HL-60/S4 (cell line): ENCODE results near the gene ICAM2.

ENCODE experiments used
- in situ Hi-C: fragments of 300-500 bp; cut with MboI; formaldehyde crosslinking; loops from 2 replicates; pipeline ENCODE4 v1.14.3; 2022; ENCODE audit warnings: low sequenced_read_pairs

Gene ICAM2

DNA sequence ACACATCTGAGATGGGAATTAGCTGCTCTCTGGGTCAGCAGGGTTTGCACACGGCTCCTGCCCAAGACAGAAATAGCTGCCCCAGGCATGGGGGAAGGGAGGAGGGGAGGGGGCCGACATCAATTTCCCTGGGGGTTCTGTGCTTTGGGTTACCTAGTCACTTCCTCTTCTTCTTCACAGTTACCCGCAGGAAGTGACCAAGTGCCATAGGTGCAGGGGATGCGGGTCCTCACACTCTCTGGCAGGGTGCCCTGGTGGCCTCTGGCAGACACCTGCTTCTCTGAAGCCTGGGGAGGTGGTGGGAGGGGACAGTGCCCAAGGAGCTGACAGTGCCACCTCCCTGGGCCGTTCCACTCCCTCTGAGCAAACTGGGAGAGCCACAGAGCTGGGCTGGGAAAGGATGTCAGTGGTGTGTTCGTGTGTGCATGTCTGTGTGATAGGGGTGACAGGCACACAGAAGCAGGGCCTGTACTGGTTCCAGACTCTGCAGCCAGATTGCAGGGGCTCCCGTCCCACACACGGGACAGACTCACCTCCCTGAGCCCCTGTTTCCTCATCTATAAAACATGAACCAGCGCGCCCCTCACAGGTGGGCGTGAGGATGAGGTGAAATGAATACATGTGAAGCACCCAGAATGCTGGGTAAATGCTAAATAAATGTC, 65.9 kb downstream of the ICAM2 start:
- in situ Hi-C loops = no loop called here
